BE2C (cell line): ENCODE data around the gene MSANTD2.
"Not testable (repeated sequence)": the region's sequence is repeated elsewhere in the genome, so short reads cannot be mapped to it uniquely, and the experiment has no call there.

Source experiments
- DNase-seq: peaks from one replicate; pipeline ENCODE4 v3.0.0-alpha.2; 2020
- H3K27me3 ChIP-seq: fragments of 250-450 bp; sonication (Bioruptor Pico); 2 replicates; pipeline ENCODE4 v1.5.1; 2020; ENCODE audit warnings: mild to moderate bottlenecking
- H3K36me3 ChIP-seq: fragments of 250-450 bp; sonication (Bioruptor Pico); 2 replicates; pipeline ENCODE4 v1.5.1; 2020; ENCODE audit warnings: mild to moderate bottlenecking
- H3K4me1 ChIP-seq: fragments of 250-450 bp; sonication (Bioruptor Pico); 2 replicates; pipeline ENCODE4 v1.5.1; 2020
- H3K4me3 ChIP-seq: 2 replicates; pipeline ENCODE4 v1.5.1; 2011; ENCODE audit warnings: low read depth, low read length
- H3K9me3 ChIP-seq: fragments of 250-450 bp; sonication (Bioruptor Pico); 2 replicates; pipeline ENCODE4 v1.5.1; 2020
- CTCF ChIP-seq: IDR thresholded peaks from 2 replicates; pipeline ENCODE4 v1.5.1; 2012; ENCODE audit warnings: mild to moderate bottlenecking, low read depth, low read length

The MSANTD2 gene

GRCh38 chr11:124788521-124788920 is 11.7 kb downstream of the MSANTD2 start:
- Histone ChIP-seq H3K9me3 (no peaks in the 10 kb centered on the region), H3K27me3 (no peaks in the 10 kb centered on the region), H3K4me1 (no peaks in the 10 kb centered on the region), H3K36me3 (no peaks in the 10 kb centered on the region), H3K4me3 (no peak overlapping the region)
- DNase-seq = no peak
- no peak for TF ChIP-seq CTCF

DNA sequence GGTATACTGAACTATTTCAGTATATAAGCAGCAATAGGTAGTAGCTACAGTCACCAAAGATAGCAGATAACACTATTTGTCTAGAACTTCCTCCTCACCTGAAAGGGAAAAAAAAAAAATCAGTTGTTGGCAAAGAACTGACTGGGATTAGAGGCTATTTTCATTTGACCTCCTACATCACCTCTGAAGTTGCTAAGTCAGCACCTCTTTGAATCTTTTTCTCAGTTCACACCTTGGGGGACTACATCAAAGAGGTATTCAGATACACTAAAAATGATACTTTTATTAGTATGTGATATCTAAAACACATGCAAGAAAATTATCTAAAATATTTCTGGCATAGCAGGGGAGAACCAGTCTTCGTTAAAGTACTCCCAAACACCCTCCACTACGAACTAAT is 16.2 kb downstream of the MSANTD2 start:
- no peaks in the 10 kb centered on the region for H3K4me1 ChIP-seq
- H3K27me3 ChIP-seq = no peaks in the 10 kb centered on the region
- DNase-seq = no peak
- no peak for TF ChIP-seq CTCF
- no peak overlapping the region for H3K4me3 ChIP-seq
- H3K9me3 ChIP-seq = no peaks in the 10 kb centered on the region
- H3K36me3 ChIP-seq = no peaks in the 10 kb centered on the region

DNA sequence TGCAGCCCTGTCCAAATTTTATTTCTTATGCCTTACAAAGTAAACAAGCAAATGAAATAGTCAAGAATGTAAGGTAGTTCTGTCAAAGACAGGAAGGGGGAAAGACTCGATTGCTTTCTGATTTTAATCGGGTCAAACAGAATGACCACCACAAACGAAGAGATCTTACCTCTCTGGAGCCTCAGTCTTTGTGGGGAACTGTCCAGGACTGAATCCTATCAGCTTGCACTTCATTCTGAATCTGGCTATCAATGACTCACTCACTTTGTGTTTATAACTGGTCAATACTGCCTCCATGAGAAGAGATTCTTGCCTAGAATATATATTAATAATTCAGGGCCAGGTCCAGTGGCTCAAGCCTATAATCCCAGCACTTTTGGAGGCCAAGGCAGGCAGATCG is 17.2 kb downstream of the MSANTD2 start:
- no peak for TF ChIP-seq CTCF
- no peaks in the 10 kb centered on the region for H3K27me3 ChIP-seq
- H3K4me3 ChIP-seq = no peak overlapping the region
- H3K9me3 ChIP-seq = no peaks in the 10 kb centered on the region
- DNase-seq = no peak
- no peaks in the 10 kb centered on the region for H3K36me3 ChIP-seq
- H3K4me1 ChIP-seq = no peaks in the 10 kb centered on the region

- no peak for TF ChIP-seq CTCF
- no peaks in the 10 kb centered on the region for H3K9me3 ChIP-seq
Measured at GRCh38 chr11:124779568-124779967, 20.6 kb downstream of the MSANTD2 start.

GRCh38 chr11:124778281-124778680 is 21.9 kb downstream of the MSANTD2 start:
- Histone ChIP-seq H3K4me1 (no peaks in the 10 kb centered on the region), H3K4me3 (no peak overlapping the region), H3K27me3 (no peaks in the 10 kb centered on the region), H3K36me3 (no peaks in the 10 kb centered on the region; the same call in 1 of the 2 replicates), H3K9me3 (no peaks in the 10 kb centered on the region)
- peak; percentile 55 for TF ChIP-seq CTCF
- DNase-seq = no peak

More at GRCh38 chr11:124779568-124779967, 20.6 kb downstream of the MSANTD2 start:
- Histone ChIP-seq H3K4me1 (no peaks in the 10 kb centered on the region), H3K27me3 (no peaks in the 10 kb centered on the region), H3K36me3 (no peaks in the 10 kb centered on the region), H3K4me3 (no peak overlapping the region)
- DNase-seq = no peak

DNA sequence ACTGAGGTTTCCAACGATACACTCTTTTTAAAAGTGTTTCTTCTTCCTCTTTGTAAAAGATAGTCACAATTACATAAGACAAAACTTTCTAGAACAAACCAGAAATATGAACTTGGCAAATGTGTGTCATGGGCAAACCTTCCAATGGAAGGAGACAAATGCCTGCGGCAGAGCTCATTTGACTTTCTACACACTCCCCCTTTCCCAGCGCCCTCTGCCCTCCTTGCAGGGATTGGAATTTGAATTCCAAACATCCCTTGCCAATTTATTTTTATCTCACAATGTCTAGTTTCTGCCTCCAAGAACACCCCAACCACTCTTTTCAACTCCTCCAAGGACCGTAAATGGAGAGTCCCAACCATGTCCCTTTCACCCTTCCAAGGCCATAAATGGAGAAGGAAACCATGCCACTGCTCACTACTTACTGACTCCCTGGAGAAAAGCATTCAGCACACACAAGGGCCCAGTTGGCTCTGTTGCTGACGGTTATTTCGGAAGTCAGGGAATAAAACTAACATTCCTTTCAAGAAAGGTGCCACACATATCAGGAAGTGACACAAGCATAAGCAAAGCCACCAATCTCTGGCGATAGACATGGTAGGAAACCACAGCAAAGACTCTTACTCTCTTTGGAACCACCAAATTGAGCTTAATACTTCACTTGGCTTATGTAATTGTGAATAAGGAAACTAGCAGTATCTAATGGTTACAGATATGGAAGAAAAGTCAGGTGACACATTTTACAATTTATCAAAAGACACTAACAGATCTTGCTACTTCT is 23.2 kb downstream of the MSANTD2 start:
- H3K9me3 ChIP-seq = no peaks in the 10 kb centered on the region
- DNase-seq = no peak
- no peak overlapping the region for H3K4me3 ChIP-seq
- TF ChIP-seq CTCF = no peak
- no peaks in the 10 kb centered on the region for H3K4me1 ChIP-seq
- H3K27me3 ChIP-seq = no peaks in the 10 kb centered on the region
- peaks cover 4% of the 10 kb centered on the region; the same call in 1 of the 2 replicates for H3K36me3 ChIP-seq

DNA sequence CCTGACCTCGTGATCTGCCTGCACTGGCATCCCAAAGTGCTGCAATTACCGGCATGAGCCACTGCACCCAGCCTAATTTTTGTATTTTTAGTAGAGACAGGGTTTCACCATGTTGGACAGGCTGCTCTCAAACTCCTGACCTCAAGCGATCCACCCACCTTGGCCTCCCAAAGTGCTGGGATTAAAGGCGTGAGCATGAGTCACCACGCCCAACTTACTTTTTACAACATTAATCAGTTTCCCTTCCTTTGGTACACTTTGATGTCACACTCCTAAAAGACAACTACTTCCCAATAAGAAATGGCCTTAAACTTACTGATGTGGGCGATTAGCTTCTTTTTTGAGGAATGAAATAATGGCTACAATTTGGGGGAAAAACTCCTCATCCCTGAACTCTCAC is 29.2 kb downstream of the MSANTD2 start:
- H3K4me3 ChIP-seq, DNase-seq: not testable (repeated sequence)
- H3K36me3 ChIP-seq = peaks cover 12% of the 10 kb centered on the region; the same call in 1 of the 2 replicates

More for the DNA sequence above, 29.2 kb downstream of the MSANTD2 start:
- not testable (repeated sequence) for H3K9me3 ChIP-seq, H3K27me3 ChIP-seq, H3K4me1 ChIP-seq
